H9 (cell line): ENCODE results near the gene UVSSA. TPM values are rescaled to one million over a fixed set of nuclear protein-coding genes. Genes with fewer than 3 reads are reported as not detected.

Experiments used
- DNase-seq: peaks from one replicate; pipeline ENCODE4 v3.0.0-alpha.2; 2017
- H2AFZ ChIP-seq: one replicate; pipeline ENCODE4 v1.6.1; 2013; ENCODE audit warnings: mild to moderate bottlenecking, low read length, control low read depth, moderate library complexity
- H2AK5ac ChIP-seq: 2 replicates; pipeline ENCODE4 v1.6.1; 2013; ENCODE audit warnings: low read length, control low read depth, mixed read lengths; ENCODE audit not compliant: insufficient read length
- H2BK120ac ChIP-seq: one replicate; pipeline ENCODE4 v1.6.1; 2013; ENCODE audit warnings: low read depth, mild to moderate bottlenecking, low read length, control low read depth, inconsistent platforms; ENCODE audit not compliant: poor library complexity, severe bottlenecking
- H2BK12ac ChIP-seq: 2 replicates; pipeline ENCODE4 v1.6.1; 2013; ENCODE audit warnings: low read length, control low read depth, mixed read lengths, low read depth; ENCODE audit not compliant: insufficient read length
- H2BK15ac ChIP-seq: 2 replicates; pipeline ENCODE4 v1.6.1; 2013; ENCODE audit warnings: low read depth, low read length, control low read depth
- H2BK20ac ChIP-seq: one replicate; pipeline ENCODE4 v1.6.1; 2013; ENCODE audit warnings: low read depth, mild to moderate bottlenecking, low read length, control low read depth, inconsistent platforms; ENCODE audit not compliant: poor library complexity, severe bottlenecking
- H2BK5ac ChIP-seq: 2 replicates; pipeline ENCODE4 v1.6.1; 2013; ENCODE audit warnings: low read length, control low read depth, mixed read lengths; ENCODE audit not compliant: insufficient read length
- H3K14ac ChIP-seq: 2 replicates; pipeline ENCODE4 v1.6.1; 2013; ENCODE audit warnings: low read length, control low read depth; ENCODE audit not compliant: insufficient read depth
- H3K18ac ChIP-seq: 2 replicates; pipeline ENCODE4 v1.6.1; 2013; ENCODE audit warnings: low read depth, mild to moderate bottlenecking, mixed read lengths, low read length, control low read depth; ENCODE audit not compliant: insufficient read length
- H3K23ac ChIP-seq: 2 replicates; pipeline ENCODE4 v1.6.1; 2013; ENCODE audit warnings: low read length, control low read depth, mixed read lengths, low read depth; ENCODE audit not compliant: insufficient read length
- H3K23me2 ChIP-seq: 2 replicates; pipeline ENCODE4 v1.6.1; 2013; ENCODE audit warnings: low read depth, mild to moderate bottlenecking, mixed read lengths, low read length, control low read depth; ENCODE audit not compliant: insufficient read length, poor library complexity, severe bottlenecking
- H3K27ac ChIP-seq: 2 replicates; pipeline ENCODE4 v1.5.1; 2013; ENCODE audit warnings: low read length, control low read depth, mixed read lengths, low read depth; ENCODE audit not compliant: insufficient read length
- H3K27me3 ChIP-seq: 2 replicates; pipeline ENCODE4 v1.6.1; 2013; ENCODE audit warnings: low read length, control low read depth, inconsistent platforms; ENCODE audit not compliant: insufficient read depth
- H3K4ac ChIP-seq: 2 replicates; pipeline ENCODE4 v1.6.1; 2013; ENCODE audit warnings: low read depth, mild to moderate bottlenecking, control low read depth, inconsistent platforms, low read length, moderate library complexity
- H3K4me1 ChIP-seq: 2 replicates; pipeline ENCODE4 v1.6.1; 2013; ENCODE audit warnings: low read length, control low read depth, inconsistent platforms; ENCODE audit not compliant: insufficient read depth
- H3K4me2 ChIP-seq: 2 replicates; pipeline ENCODE4 v1.6.1; 2013; ENCODE audit warnings: low read length, control low read depth, mixed read lengths; ENCODE audit not compliant: insufficient read length, insufficient read depth
- H3K56ac ChIP-seq: 2 replicates; pipeline ENCODE4 v1.6.1; 2013; ENCODE audit warnings: low read depth, mild to moderate bottlenecking, mixed read lengths, low read length, control low read depth; ENCODE audit not compliant: insufficient read length
- H3K79me1 ChIP-seq: 2 replicates; pipeline ENCODE4 v1.6.1; 2013; ENCODE audit warnings: low read depth, mild to moderate bottlenecking, moderate library complexity, low read length, control low read depth, inconsistent platforms; ENCODE audit not compliant: insufficient read depth, poor library complexity, severe bottlenecking
- H3K79me2 ChIP-seq: 2 replicates; pipeline ENCODE4 v1.6.1; 2013; ENCODE audit warnings: low read length, control low read depth, inconsistent platforms; ENCODE audit not compliant: insufficient read depth
- H3K9ac ChIP-seq: 2 replicates; pipeline ENCODE4 v1.6.1; 2013; ENCODE audit warnings: low read length, control low read depth, mixed read lengths; ENCODE audit not compliant: insufficient read length; ENCODE audit errors: extremely low read depth
- H3K9me3 ChIP-seq: one replicate; pipeline ENCODE4 v1.6.1; 2013; ENCODE audit warnings: low read depth, low read length, inconsistent platforms; ENCODE audit not compliant: control insufficient read depth
- H3T11ph ChIP-seq: one replicate; pipeline ENCODE4 v1.6.1; 2013; ENCODE audit warnings: mild to moderate bottlenecking, low read length, control low read depth, inconsistent platforms
- H4K20me1 ChIP-seq: one replicate; pipeline ENCODE4 v1.6.1; 2013; ENCODE audit not compliant: control insufficient read depth, insufficient read length, insufficient read depth
- H4K5ac ChIP-seq: 2 replicates; pipeline ENCODE4 v1.6.1; 2013; ENCODE audit warnings: low read depth, mild to moderate bottlenecking, mixed read lengths, low read length, control low read depth; ENCODE audit not compliant: insufficient read length
- H4K8ac ChIP-seq: replicated peaks from 2 replicates; pipeline ENCODE4 v1.6.1; 2013; ENCODE audit warnings: low read length, control low read depth, mixed read lengths, low read depth; ENCODE audit not compliant: insufficient read length
- H4K91ac ChIP-seq: 2 replicates; pipeline ENCODE4 v1.6.1; 2013; ENCODE audit warnings: low read depth, mild to moderate bottlenecking, moderate library complexity, mixed read lengths, low read length, control low read depth; ENCODE audit not compliant: insufficient read length
- H3K27ac Mint-ChIP-seq, 3 experiments: 2 replicates in 2 of 3; 3 replicates in 1 of 3; pipeline ENCODE4 v1.8.0; 2020 to 2021; ENCODE audit warnings: mixed read lengths in 3 of 3, mild to moderate bottlenecking in 1 of 3, moderate library complexity in 1 of 3
- H3K27me3 Mint-ChIP-seq: 2 replicates; pipeline ENCODE4 v1.8.0; 2021; ENCODE audit warnings: low read depth, mild to moderate bottlenecking, moderate library complexity, mixed read lengths
- H3K36me3 Mint-ChIP-seq, 3 experiments: 2 replicates in 2 of 3; 3 replicates in 1 of 3; pipeline ENCODE4 v1.8.0; 2020 to 2021; ENCODE audit warnings: low read depth in 3 of 3, mixed read lengths in 3 of 3; ENCODE audit not compliant: insufficient read depth in 1 of 3
- H3K4me1 Mint-ChIP-seq, 2 experiments: 2 replicates each; pipeline ENCODE4 v1.8.0; 2020; ENCODE audit warnings: mixed read lengths in 2 of 2
- H3K4me3 Mint-ChIP-seq, 2 experiments: 2 replicates in 1 of 2; 3 replicates in 1 of 2; pipeline ENCODE4 v1.8.0; 2020 to 2021; ENCODE audit warnings: mild to moderate bottlenecking in 2 of 2, mixed read lengths in 2 of 2, moderate library complexity in 1 of 2
- H3K9me3 Mint-ChIP-seq, 2 experiments: 2 replicates in 1 of 2; 3 replicates in 1 of 2; pipeline ENCODE4 v1.8.0; 2020; ENCODE audit warnings: mild to moderate bottlenecking in 2 of 2, mixed read lengths in 2 of 2, moderate library complexity in 1 of 2
- CTCF ChIP-seq: fragments of 200-600 bp; sonication (generic); conservative IDR thresholded peaks from 3 replicates; pipeline ENCODE4 v1.8.0; 2021; ENCODE audit warnings: antibody characterized with exemption, mild to moderate bottlenecking
- WGBS: extraction: QIAGEN DNeasy Blood & Tissue Kit; methylation state at CpG from one replicate; pipeline ENCODE4 v1.1.7; 2013; ENCODE audit warnings: missing lambda C conversion rate, low lambda C conversion rate, mixed read lengths; ENCODE audit not compliant: insufficient read length; ENCODE audit errors: extremely low coverage; 5-methylcytosine and 5-hydroxymethylcytosine counted together
- total RNA-seq: library from RNA; stranded (reverse); gene quantifications from 2 replicates; pipeline ENCODE4 v1.2.1, GENCODE V29; 2021

UVSSA gene
- total RNA-seq, 1 experiment from 2014 or later: 15.9 TPM

GRCh38 chr4:1310796-1311631 is 36.0 kb upstream of the UVSSA start:
- no peak overlapping the region for H2BK120ac ChIP-seq
- no peaks in the 10 kb centered on the region for H3K27me3 Mint-ChIP-seq
- H3K9me3 ChIP-seq: no peaks in the 10 kb centered on the region
- no peak overlapping the region for H2BK20ac ChIP-seq
- H3K9me3 Mint-ChIP-seq: peaks cover 3 to 7% of the 10 kb centered on the region in 2 experiments; a peak in 3 of 5 replicates
- no peak overlapping the region for H2AK5ac ChIP-seq
- H3K9ac ChIP-seq: no peak overlapping the region
- H2BK5ac ChIP-seq: no peak overlapping the region
- H3K4me2 ChIP-seq: no peak overlapping the region
- no peak overlapping the region for H4K8ac ChIP-seq
- no peak overlapping the region for H2AFZ ChIP-seq
- no peak overlapping the region for H3K56ac ChIP-seq
- no peak overlapping the region for H3K23ac ChIP-seq
- H3K4me3 Mint-ChIP-seq: no peak overlapping the region
- no peak overlapping the region for H3K27ac ChIP-seq
- no peak overlapping the region for H3K14ac ChIP-seq
- H3K27ac Mint-ChIP-seq: no peak overlapping the region; a peak in 1 of 7 replicates
- H3K23me2 ChIP-seq: peaks cover 5% of the 10 kb centered on the region
- H3K4ac ChIP-seq: no peak overlapping the region; the same call in 1 of the 2 replicates
- H3K4me1 ChIP-seq: peaks cover 3% of the 10 kb centered on the region; the same call in 1 of the 2 replicates
- H3K18ac ChIP-seq: no peak overlapping the region
- H3K36me3 Mint-ChIP-seq: peaks cover 30 to 42% (median 42%) of the 10 kb centered on the region in 3 experiments
- no peak overlapping the region for H4K91ac ChIP-seq
- H3K27me3 ChIP-seq: no peaks in the 10 kb centered on the region
- H3T11ph ChIP-seq: no peak overlapping the region
- peaks cover 2% of the 10 kb centered on the region for H4K20me1 ChIP-seq
- no peak for DNase-seq
- peaks cover 15 to 19% of the 10 kb centered on the region in 2 experiments for H3K4me1 Mint-ChIP-seq
- H3K79me2 ChIP-seq: peaks cover 15% of the 10 kb centered on the region
- no peak for TF ChIP-seq CTCF
- H4K5ac ChIP-seq: no peak overlapping the region
- no CpG with 5 or more reads among the region's 49 CpGs for WGBS
- no peak overlapping the region for H2BK12ac ChIP-seq
- no peak overlapping the region for H2BK15ac ChIP-seq
- peaks cover 19% of the 10 kb centered on the region for H3K79me1 ChIP-seq
